HG02763 (cell line): ENCODE results near the gene NES.

Experiments
- ATAC-seq: cut with Tn5 transposase; IDR thresholded peaks from one replicate; pipeline ENCODE4 v1.9.1; 2021; ENCODE audit warnings: mild to moderate bottlenecking, moderate library complexity; ENCODE audit not compliant: unreplicated experiment

The NES gene

DNA sequence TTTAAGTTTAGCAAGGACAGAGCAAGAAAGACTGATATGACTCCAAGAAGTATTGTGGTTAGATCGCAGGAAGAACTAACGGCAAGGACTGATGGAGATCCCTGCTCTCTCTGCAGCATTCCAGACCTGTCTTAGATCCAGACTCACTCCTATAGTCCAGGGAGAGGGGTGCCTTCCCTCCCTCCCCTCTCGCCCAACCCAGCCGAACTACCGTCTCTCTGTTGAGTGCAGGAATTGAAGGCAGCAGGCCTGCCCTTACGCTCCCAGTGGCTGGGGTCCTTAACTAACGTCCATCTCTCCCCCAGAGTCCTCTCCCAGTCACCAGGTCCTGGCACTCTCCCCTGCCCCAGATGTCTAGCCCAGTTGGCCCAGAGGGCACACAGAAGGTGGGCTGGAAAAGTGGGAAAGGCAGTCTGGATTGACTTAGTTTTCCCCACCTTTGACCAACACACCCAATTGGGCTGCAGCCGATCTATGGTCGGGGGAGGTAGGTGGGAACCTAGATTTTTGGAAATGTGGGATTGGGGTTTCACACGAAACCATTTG, 27.0 kb upstream of the NES start:
- ATAC-seq = no peak

DNA sequence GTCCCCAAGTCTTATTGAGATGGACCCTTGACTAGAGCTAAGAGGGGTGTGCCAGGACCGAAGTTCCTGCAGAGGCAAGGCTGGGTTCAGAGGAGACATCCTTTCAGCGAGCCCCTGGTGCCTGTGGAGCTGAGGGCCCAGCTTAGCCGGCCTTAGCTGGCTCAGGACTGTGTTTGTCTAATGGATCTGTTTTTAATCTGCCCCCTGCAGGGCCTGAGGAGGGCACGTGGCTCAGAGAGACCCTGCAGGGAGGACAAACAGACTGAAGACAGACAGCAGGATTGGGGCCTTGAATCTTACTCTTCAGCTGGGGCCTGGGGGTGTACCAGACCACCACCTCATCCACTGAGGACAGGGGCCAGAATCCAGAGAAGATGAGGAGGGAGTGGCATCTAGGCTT, 26.5 kb upstream of the NES start:
- no peak for ATAC-seq

GRCh38 chr1:156703336-156703735, 26.1 kb upstream of the NES start:
- no peak for ATAC-seq

GRCh38 chr1:156700736-156701531, 23.7 kb upstream of the NES start:
- no peak for ATAC-seq

DNA sequence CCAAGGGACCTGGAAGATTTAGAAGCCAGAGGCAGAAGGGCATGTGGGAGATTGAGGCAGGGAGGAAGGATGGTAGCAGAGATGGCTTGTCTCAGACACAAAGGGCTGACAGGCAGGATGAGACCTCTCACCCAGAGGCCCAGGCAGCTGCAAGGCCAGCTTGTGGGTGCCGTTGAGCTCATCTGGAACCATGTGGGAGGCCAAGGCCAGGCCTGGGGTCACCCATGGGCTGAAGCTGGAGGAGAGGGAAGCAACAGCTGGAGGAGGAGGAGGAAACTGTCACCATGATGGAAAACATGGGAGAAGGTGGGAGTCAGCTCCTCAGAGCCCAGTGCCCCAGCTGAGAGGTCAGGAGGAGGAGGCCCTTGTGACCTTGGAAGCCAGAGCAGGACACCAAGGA, 21.8 kb upstream of the NES start:
- no peak for ATAC-seq

GRCh38 chr1:156697481-156697880, 20.3 kb upstream of the NES start:
- no peak for ATAC-seq

GRCh38 chr1:156696755-156697154, 19.5 kb upstream of the NES start:
- no peak for ATAC-seq

DNA sequence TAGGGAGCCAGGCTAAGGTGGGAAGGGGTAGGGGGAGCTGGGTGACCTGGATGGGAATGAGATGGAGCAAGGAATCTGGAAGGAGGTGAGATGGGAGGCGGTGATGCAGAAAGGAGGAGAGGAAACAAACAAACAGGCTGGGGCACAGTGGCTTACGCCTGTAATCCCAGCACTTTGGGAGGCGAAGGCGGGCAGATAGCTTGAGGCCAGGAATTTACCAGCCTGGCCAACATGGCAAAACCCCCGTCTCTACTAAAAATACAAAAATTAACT, 17.4 kb upstream of the NES start:
- no peak for ATAC-seq

- ATAC-seq = no peak
Observed at GRCh38 chr1:156693848-156694689, 16.9 kb upstream of the NES start.

DNA sequence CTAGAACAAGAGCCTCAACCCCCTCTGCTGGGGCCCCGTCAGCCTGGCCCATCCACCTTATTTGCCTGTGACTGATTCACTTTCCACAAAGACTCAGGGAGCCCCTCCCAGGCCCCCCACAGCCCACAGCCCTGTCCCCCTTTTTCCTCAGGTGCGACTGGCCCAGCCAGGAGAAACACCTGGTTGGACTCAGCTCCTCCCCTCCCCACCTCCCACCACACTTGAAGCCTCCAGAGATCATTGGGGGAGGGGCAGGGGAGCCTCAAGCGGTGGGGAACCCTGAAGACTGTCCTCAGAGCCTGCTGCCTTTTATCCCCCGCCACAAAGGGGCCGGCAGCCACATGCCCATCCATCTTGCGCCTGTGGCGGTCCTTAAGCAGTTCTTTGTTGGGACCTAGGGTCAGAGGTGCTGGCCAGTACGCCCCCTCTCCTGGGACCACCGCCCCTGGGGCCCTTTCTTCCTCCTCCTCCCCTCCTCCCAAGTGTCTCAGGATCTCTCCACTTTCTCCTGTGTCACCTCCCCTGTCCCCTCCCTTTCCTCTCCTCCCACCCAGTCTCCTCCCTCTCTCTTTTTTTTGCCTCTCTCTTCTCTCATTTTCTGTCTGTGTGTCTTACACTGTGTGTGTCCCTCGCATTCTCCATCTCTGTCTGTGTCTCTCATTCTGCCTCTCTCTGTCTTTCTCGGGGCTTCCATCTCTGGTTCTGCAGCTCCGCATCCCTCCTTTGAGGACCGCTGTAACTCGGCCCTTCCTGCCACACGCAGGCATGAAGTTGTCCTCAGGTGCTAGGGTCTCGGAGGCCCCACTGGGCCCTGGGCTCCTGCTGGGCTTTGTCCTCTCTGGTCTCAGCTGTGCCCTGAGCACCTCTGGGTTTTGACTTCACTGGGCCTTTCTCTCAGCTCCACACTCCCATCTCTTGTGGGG, 16.0 kb upstream of the NES start:
- no peak for ATAC-seq

DNA sequence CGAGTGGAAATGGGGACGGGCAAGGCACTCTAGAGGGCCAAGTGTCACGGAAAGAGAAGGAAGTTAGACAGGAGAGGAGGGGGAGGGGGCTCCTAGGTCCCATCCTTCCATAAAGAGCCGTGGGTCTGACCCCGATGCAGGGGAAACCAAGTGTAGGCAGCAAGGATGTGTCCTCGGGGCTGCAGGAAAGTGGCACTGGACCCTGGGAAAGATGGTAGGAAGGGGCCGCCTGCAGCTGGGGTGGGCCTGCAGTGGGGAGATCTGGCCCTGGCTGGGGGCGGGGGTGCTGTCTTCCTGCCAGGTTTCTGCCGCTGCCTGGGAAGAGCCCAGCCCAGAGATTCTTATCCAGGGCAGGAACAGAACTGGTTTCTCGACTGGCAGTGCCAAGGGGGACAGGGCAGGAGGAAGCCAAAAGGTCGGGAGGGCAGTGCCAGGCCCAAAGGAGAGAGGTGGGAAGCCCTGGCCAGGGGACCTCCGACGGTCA, 15.3 kb upstream of the NES start:
- ATAC-seq = no peak

DNA sequence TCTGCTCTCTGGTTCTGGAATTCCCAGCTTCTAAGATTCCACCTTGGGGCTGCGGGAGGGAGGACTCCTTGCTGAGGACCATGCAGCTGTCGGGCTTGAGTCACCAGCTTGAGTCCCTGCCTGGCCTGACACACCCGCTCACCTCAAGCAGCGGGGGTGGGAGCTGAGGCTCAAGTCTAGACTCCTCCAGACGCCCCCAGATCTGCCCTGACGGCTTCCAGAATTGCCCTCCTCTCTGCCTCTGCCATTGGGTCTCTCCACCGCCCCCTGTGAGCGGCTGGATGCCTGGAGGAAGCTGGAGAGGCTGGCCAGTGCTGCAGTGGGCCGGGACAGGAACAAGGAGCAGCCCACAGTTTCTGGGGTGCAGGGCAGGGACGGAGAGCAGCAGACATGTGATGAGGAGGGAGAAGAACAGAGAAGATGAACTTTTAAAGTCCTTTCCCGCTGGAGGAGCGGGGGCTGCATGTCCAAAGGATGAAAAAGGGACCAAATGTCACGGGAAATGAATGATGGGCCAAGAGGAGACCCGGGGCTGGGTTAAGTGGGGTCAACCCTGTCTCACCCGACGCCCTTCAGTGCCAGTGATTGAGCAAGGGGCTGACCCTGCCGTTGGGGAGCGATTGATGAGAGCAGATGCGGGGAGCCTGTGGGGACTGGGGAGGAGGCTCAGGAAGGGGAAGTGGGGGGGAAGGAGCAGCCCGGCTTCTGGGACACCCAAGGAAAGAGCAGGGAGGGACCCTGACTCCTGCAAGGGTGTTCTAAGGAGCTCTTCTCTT, 14.6 kb upstream of the NES start:
- ATAC-seq = no peak

GRCh38 chr1:156691191-156691590, 14.0 kb upstream of the NES start:
- no peak for ATAC-seq

DNA sequence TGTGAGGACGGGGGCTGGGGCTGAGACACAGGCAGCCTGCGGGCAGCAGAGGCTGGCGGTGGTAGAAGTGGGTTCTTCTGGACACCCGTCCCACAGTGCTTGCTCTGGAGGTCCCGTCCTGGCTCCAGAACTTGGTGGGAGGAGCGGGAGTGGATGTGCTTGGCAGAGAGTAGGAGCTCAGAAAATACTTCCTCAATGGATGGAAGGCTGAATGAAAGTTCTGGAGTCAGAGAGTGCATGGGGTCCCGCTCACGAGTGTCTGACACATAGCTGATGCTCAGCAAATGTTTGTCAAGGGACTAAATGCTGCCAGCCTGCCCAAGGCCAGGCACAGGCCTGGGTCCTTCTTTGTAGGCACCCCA, 13.4 kb upstream of the NES start:
- ATAC-seq = no peak

DNA sequence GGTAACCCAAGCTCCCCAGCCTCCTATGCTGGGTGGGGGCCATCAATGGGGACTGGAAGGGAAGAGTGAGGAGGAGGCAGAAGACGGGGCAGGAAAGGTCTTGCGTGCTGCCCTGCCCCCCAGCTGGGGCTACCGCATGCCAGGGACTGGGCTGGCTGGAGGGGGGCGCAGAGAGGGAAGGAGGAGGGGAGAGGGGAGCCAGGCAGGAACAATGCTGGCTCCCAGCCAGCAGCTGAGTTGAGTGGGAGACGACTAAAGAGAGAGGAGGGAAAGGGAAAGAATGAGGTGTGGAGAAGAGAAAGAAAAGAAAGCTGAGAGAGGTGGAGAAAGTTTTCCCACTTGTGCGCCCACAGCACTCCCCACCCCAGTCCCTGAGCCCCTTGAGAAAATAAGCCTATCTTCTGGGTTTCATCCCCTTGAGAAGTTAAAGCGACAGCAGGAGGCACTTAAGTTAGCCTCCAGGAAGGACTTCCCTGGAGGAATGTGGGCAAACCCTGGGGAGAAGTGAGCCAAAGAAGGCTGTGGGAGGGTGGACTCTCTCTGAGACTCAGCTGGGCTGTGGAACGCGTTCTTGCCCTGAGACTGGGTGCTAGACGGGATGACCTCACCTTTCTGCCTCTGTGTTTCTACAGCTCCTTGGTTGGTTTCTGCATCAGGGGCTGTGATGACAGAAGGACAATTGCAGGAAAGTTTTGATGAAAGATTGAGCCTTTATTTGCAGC, 12.9 kb upstream of the NES start:
- ATAC-seq = no peak

- no peak for ATAC-seq
Observed at GRCh38 chr1:156689035-156689952, 12.1 kb upstream of the NES start.

DNA sequence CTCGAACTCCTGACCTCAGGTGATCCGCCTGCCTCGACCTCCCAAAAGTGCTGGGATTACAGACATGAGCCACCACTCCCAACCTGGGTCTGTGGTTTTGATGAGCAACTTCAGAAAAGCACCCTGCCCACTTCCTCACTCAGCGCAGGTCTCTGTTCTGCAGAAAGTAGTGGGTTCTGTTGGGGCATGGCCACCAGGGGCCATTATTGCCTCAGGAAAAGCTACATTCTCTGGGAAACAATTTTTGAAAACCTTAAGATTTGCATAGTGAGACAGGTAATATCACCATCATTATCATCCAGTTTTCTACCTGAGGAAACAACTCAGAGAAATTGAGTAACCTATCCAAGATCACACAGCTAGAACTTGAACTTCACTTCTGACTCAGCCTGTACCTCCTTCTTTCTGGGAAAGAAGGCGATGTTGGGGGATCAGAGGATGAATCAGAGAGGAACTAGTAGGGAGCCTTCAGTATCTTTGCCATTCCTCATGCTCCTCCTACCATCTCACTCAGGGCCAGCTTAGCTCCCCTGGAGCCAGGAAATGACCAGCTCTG, 7.1 kb upstream of the NES start:
- ATAC-seq = no peak

DNA sequence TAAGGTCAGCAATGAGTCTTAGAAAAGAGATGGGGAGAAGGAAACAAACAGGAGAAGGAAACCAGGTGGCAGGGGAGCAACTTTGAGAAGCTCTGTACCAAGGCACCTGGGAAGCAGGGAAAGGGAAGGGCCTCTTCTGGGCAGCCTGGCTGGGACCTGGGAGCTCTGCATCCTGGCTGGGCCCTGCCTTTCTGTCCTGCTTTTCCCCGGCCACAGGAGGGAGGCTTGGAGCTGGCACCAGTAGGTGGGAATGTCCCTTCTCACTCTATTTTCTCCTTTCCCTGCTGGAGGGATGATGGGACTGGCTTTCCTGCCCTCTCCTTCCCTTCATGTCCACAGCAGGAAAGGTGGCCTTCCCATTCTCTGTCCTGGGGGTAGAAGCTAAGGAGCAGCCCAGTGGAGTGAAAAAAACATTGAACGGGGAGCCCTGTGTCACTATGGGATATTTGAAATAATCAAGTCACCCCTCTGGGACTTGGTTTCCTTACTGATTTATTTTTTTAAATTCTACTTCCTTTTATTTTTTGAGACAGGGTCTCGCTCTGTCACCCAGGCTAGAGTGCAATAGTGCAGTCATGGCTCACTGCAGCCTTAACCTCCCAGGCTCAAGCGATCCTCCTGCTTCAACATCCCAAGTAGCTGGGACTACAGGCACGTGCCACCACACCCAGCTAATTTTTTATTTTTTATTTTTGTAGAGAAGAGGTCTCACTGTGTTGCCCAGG, 5.1 kb upstream of the NES start:
- ATAC-seq = no peak
